ENCODE results near the gene NRSN2.
"Not testable (repeated sequence)": the region's sequence is repeated elsewhere in the genome, so short reads cannot be mapped to it uniquely, and the experiment has no call there.

NRSN2 gene

DNA sequence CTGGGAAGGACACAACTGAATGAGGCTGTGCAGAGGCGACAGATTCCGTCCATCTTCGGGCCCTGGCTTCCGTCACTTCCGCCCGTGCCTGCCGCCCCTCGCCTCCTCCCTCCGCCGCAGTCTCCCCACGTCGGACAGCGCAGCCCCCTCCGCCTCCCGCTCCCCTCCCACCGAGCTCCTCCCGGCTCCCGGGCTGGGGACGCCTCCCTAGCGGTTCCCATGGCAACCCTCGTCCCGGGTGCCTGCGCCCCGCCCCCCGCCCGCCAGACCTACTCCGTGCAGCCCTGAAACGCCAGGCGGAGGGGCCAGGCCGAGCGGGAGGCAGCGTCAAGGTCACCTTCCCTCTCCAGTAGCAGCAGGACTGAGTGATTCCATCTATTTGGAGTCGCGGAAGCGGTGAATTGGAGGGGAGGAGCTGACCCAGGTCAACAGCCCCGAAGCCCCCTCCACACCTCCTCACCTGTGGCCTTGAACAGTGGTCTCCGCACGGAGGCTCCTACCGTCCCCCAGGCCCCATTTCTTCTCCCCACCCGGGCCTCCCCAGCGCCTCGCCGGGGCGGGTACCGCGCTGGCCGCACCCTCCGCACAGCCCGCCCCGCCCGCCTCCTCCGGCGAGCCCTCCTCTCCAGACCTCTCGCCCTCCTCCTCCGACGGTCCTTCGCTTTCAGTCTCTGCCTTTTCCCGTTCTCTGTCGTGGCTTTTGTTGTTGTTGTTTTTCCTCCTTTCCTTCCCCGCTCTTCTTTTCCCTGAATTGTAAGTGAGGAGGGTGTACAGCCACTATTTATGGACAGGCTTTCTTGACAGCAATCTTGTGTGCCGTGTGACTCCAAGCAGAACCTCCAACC is 951 bp downstream of the NRSN2 start:
- TF ChIP-seq, protein P1, sequence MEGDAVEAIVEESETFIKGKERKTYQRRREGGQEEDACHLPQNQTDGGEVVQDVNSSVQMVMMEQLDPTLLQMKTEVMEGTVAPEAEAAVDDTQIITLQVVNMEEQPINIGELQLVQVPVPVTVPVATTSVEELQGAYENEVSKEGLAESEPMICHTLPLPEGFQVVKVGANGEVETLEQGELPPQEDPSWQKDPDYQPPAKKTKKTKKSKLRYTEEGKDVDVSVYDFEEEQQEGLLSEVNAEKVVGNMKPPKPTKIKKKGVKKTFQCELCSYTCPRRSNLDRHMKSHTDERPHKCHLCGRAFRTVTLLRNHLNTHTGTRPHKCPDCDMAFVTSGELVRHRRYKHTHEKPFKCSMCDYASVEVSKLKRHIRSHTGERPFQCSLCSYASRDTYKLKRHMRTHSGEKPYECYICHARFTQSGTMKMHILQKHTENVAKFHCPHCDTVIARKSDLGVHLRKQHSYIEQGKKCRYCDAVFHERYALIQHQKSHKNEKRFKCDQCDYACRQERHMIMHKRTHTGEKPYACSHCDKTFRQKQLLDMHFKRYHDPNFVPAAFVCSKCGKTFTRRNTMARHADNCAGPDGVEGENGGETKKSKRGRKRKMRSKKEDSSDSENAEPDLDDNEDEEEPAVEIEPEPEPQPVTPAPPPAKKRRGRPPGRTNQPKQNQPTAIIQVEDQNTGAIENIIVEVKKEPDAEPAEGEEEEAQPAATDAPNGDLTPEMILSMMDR (IDR thresholded peaks at IDR 0.05) = no peak
- peak; percentile 94 for DNase-seq (ENCODE audit: low spot score)
- H3K27ac ChIP-seq = peak overlapping the region; percentile 74 to 96

DNA sequence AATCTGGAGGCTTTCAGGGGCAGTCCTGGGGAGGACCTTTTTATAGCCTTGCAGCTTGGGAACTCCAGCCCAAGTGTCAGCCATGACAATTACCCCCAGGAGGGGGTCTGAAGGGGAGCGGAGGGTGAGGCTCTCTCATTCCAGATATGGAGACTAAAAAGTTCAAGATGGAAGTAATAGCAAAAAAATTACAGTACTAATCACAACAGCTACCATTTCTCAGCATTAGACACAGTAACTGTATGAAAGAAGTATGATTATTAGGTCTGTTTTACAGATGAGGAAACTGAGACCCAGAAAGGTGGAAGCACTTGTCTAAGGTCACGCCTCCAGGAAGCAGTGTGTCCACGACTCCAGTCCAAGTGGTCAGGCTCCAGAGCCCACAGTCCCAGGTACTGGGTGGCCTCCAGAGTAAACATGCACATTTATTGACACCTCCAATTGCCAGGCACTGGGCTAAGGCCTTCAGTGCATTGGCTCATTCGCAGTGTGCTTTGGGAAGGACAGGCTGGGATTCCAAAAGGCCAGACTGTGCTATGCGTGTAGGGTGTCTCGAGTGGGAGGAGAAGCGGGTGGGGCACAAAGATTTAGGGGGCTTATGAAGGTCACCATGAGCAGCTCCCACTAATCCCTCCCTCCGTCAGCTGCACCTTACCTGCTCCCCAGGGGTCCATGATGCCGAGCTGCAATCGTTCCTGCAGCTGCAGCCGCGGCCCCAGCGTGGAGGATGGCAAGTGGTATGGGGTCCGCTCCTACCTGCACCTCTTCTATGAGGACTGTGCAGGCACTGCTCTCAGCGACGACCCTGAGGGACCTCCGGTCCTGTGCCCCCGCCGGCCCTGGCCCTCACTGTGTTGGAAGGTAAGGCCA is 2.3 kb downstream of the NRSN2 start:
- TF ChIP-seq, protein P1 (IDR thresholded peaks at IDR 0.05) = no peak
- no peak overlapping the region for H3K27ac ChIP-seq
- no peak for DNase-seq (ENCODE audit: low spot score)

More for the DNA sequence above, 951 bp downstream of the NRSN2 start:
- peak overlapping the region; percentile 86 for H3K4me3 ChIP-seq

DNA sequence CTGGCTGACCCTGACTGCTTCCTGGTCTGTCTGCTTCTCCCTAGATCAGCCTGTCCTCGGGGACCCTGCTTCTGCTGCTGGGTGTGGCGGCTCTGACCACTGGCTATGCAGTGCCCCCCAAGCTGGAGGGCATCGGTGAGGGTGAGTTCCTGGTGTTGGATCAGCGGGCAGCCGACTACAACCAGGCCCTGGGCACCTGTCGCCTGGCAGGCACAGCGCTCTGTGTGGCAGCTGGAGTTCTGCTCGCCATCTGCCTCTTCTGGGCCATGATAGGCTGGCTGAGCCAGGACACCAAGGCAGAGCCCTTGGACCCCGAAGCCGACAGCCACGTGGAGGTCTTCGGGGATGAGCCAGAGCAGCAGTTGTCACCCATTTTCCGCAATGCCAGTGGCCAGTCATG is 6.3 kb downstream of the NRSN2 start:
- Histone ChIP-seq H3K4me3 (no peak overlapping the region), H3K27ac (no peak overlapping the region)
- TF ChIP-seq, protein P1 (IDR thresholded peaks at IDR 0.05) = no peak
- DNase-seq (ENCODE audit: low spot score) = no peak

More for the DNA sequence above, 2.3 kb downstream of the NRSN2 start:
- no peak overlapping the region for H3K4me3 ChIP-seq

DNA sequence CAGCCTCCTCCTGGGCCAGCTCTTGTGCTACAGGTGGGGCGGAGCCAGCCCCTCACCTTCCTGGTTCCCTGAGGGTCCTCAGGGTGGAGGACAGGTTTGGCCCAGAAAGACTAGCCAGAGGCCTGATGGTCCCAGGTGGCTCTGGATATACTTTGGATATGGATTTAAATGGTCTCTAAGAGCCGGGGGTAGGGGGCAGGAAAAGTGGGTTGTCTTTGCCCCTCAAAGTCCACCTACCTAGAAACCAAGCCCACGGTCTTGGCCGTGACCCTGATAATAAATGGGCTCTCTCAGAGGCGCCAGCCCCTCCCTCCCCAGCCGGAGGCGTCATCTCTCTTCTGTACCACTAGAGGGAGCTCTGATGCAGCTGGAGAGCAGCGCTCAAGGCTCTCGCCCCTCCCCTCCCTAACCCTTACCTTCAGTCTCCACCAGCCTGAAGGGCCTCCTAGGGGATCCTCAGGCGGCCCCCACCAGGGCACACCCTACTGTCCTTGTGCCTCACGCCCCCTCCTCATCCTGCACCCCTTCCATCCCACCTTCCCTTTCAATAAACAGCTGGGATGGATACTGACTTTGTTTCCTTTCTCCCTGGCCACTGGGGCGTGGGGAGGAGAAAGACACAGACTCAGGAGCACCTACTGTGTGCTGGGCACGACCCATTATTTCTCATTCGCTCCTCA is 7.5 kb downstream of the NRSN2 start:
- DNase-seq (ENCODE audit: low spot score) = peak; percentile 81
- Histone ChIP-seq H3K27ac (no peak overlapping the region), H3K4me3 (no peak overlapping the region)
- TF ChIP-seq, protein P1 (IDR thresholded peaks at IDR 0.05) = peak; percentile 83

DNA sequence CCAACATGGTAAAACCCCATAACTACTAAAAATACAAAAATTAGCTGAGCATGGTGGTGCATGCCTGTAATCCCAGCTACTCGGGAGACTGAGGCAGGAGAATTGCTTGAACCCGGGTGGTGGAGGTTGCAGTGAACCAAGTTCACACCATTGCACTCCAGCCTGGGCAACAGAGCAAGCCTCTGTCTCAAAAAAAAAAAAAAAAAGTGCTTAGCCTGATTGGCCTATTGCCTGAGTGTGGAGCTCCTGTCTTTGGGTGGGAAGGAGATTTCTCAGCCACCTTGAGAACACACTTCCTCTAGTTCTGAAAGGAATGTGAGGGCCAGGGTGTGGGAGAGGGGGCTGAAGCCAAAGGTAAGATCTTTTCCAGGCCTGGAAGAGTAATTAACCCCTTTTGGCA is 9.2 kb downstream of the NRSN2 start:
- DNase-seq (ENCODE audit: low spot score); H3K4me3 ChIP-seq; H3K27ac ChIP-seq: not testable (repeated sequence)

DNA sequence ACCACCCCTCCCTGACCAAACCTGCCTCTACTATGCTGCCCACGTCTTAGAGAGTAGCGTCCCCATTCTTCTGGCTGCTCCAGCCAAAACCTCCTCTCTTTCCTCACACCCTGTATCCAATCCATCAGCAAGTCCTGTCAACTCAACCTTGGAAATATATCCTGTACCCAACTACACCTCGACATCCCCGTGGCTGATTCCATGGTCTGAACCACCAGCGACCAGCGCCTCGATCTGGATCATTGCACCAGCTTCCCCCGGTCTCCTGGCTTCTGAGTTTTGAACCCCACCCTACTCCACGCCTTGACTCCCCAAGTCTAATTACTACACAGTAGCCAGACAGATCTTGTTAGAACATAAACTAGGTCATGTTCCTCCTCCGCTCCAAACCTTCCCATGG is 9.8 kb downstream of the NRSN2 start:
- H3K4me3 ChIP-seq = no peak overlapping the region
- no peak overlapping the region for H3K27ac ChIP-seq
- TF ChIP-seq, protein P1 (IDR thresholded peaks at IDR 0.05) = no peak
- no peak for DNase-seq (ENCODE audit: low spot score)

Data from coronary artery (tissue), 2 donors.